Mesodermal cell (in vitro differentiated cells): Measurements from ENCODE around the gene SNX24.
"Not testable (repeated sequence)": the region's sequence is repeated elsewhere in the genome, so short reads cannot be mapped to it uniquely, and the experiment has no call there.

ENCODE experiments used
- H3K27ac ChIP-seq: 2 replicates; pipeline ENCODE4 v1.7.0; 2013; ENCODE audit warnings: mild to moderate bottlenecking, low read depth, low read length, moderate library complexity; ENCODE audit not compliant: severe bottlenecking
- H3K36me3 ChIP-seq: 2 replicates; pipeline ENCODE4 v1.7.1; 2013; ENCODE audit warnings: mild to moderate bottlenecking, low read length, moderate library complexity; ENCODE audit not compliant: control insufficient read depth, insufficient read depth
- H3K4me1 ChIP-seq: one replicate; pipeline ENCODE4 v1.7.1; 2013; ENCODE audit warnings: mild to moderate bottlenecking, low read length; ENCODE audit not compliant: insufficient read depth, control insufficient read depth, poor library complexity, severe bottlenecking
- H3K4me3 ChIP-seq: 2 replicates; pipeline ENCODE4 v1.7.0; 2013; ENCODE audit warnings: low read length, control low read depth, mild to moderate bottlenecking; ENCODE audit not compliant: insufficient read depth, poor library complexity, severe bottlenecking; ENCODE audit errors: extremely low read depth
- H3K9me3 ChIP-seq: 2 replicates; pipeline ENCODE4 v1.7.1; 2013; ENCODE audit warnings: mild to moderate bottlenecking, low read length, moderate library complexity; ENCODE audit not compliant: control insufficient read depth
- WGBS, 2 experiments: methylation state at CpG; one replicate each; pipeline ENCODE4 v1.1.5; 2013; ENCODE audit warnings: missing lambda C conversion rate in 2 of 2; ENCODE audit not compliant: insufficient coverage in 2 of 2; 5-methylcytosine and 5-hydroxymethylcytosine counted together

Gene SNX24

GRCh38 chr5:122896598-122897282, 51.3 kb downstream of the SNX24 start:
- Histone ChIP-seq H3K4me3 (no peak overlapping the region), H3K27ac (no peak overlapping the region), H3K4me1 (no peaks in the 10 kb centered on the region), H3K36me3 (no peaks in the 10 kb centered on the region), H3K9me3 (no peaks in the 10 kb centered on the region)
- WGBS, 2 experiments: no CpG with 5 or more reads among the region's 4 CpGs

- no peaks in the 10 kb centered on the region for H3K4me1 ChIP-seq
- H3K36me3 ChIP-seq: no peaks in the 10 kb centered on the region
- no peaks in the 10 kb centered on the region for H3K9me3 ChIP-seq
- no peak overlapping the region for H3K27ac ChIP-seq
- H3K4me3 ChIP-seq: no peak overlapping the region
Measured at GRCh38 chr5:122897283-122897602, 51.8 kb downstream of the SNX24 start.

- WGBS, 2 experiments: 84 to 100% methylated on average over 1 to 2 of the region's 2 CpGs
- Histone ChIP-seq H3K9me3 (no peaks in the 10 kb centered on the region), H3K4me3 (no peak overlapping the region), H3K36me3 (no peaks in the 10 kb centered on the region), H3K27ac (no peak overlapping the region), H3K4me1 (no peaks in the 10 kb centered on the region)
Measured at GRCh38 chr5:122901346-122901745, 55.9 kb downstream of the SNX24 start.

- H3K36me3 ChIP-seq: no peaks in the 10 kb centered on the region
- no CpG with 5 or more reads among the region's 1 CpG for WGBS, 2 experiments
- H3K27ac ChIP-seq: no peak overlapping the region
- no peaks in the 10 kb centered on the region for H3K4me1 ChIP-seq
- no peak overlapping the region for H3K4me3 ChIP-seq
- H3K9me3 ChIP-seq: no peaks in the 10 kb centered on the region
Measured at GRCh38 chr5:122902263-122902662, 56.9 kb downstream of the SNX24 start.

- Histone ChIP-seq H3K36me3 (no peaks in the 10 kb centered on the region), H3K9me3 (no peaks in the 10 kb centered on the region), H3K27ac (peak overlapping the region; percentile 84), H3K4me1 (peaks cover 8% of the 10 kb centered on the region), H3K4me3 (no peak overlapping the region)
- 86 to 90% methylated on average over 2 to 4 of the region's 4 CpGs for WGBS, 2 experiments
Measured at GRCh38 chr5:122906768-122907167, 61.4 kb downstream of the SNX24 start.

- Histone ChIP-seq H3K27ac (peak overlapping the region; percentile 84), H3K36me3 (no peaks in the 10 kb centered on the region), H3K9me3 (no peaks in the 10 kb centered on the region), H3K4me3 (no peak overlapping the region), H3K4me1 (peaks cover 8% of the 10 kb centered on the region)
- 17% methylated on average over 2 of the region's 3 CpGs; no CpG with 5 or more reads in 1 of the 2 experiments for WGBS, 2 experiments
Measured at GRCh38 chr5:122907276-122907675, 61.9 kb downstream of the SNX24 start.

- no peaks in the 10 kb centered on the region for H3K36me3 ChIP-seq
- WGBS, 2 experiments: 85 to 86% methylated on average over 3 to 5 of the region's 6 CpGs
- no peaks in the 10 kb centered on the region for H3K9me3 ChIP-seq
- H3K4me3 ChIP-seq: no peak overlapping the region
- peaks cover 8% of the 10 kb centered on the region for H3K4me1 ChIP-seq
- H3K27ac ChIP-seq: peak overlapping the region; percentile 84
Measured at GRCh38 chr5:122908108-122908507, 62.7 kb downstream of the SNX24 start.

- no peaks in the 10 kb centered on the region for H3K9me3 ChIP-seq
- H3K36me3 ChIP-seq: no peaks in the 10 kb centered on the region
- no peak overlapping the region for H3K27ac ChIP-seq
- H3K4me3 ChIP-seq: no peak overlapping the region
- WGBS, 2 experiments: 79 to 81% methylated on average over 3 to 4 of the region's 6 CpGs
- H3K4me1 ChIP-seq: peaks cover 8% of the 10 kb centered on the region
Measured at GRCh38 chr5:122908662-122909061, 63.2 kb downstream of the SNX24 start.

GRCh38 chr5:122909470-122910100, 64.2 kb downstream of the SNX24 start:
- H3K36me3 ChIP-seq: no peaks in the 10 kb centered on the region
- WGBS, 2 experiments: 91 to 92% methylated on average over 3 to 4 of the region's 5 CpGs
- H3K27ac ChIP-seq: no peak overlapping the region
- no peak overlapping the region for H3K4me3 ChIP-seq
- H3K9me3 ChIP-seq: no peaks in the 10 kb centered on the region
- H3K4me1 ChIP-seq: peaks cover 8% of the 10 kb centered on the region

- H3K27ac ChIP-seq, H3K4me3 ChIP-seq, H3K9me3 ChIP-seq, H3K36me3 ChIP-seq: not testable (repeated sequence)
- H3K4me1 ChIP-seq: peaks cover 12% of the 10 kb centered on the region
- 94 to 97% methylated on average over 13 to 16 of the region's 20 CpGs for WGBS, 2 experiments
Measured at GRCh38 chr5:122913436-122913835, 68.0 kb downstream of the SNX24 start.

- H3K27ac ChIP-seq: peak overlapping the region; percentile 65
- no peak overlapping the region for H3K4me3 ChIP-seq
- H3K36me3 ChIP-seq: no peaks in the 10 kb centered on the region
- WGBS, 2 experiments: 75 to 77% methylated on average over 2 of the region's 5 CpGs
- H3K4me1 ChIP-seq: peaks cover 12% of the 10 kb centered on the region
- no peaks in the 10 kb centered on the region for H3K9me3 ChIP-seq
Measured at GRCh38 chr5:122915717-122916461, 70.5 kb downstream of the SNX24 start.
